Liver (tissue), 9 donors: ENCODE results near the gene ACTN4. TPM values are rescaled to one million over a fixed set of nuclear protein-coding genes. Genes with fewer than 3 reads are reported as not detected.
A peak's percentile ranks its signal among the peaks of the same experiment; 100 is the strongest.

ENCODE experiments used
- DNase-seq: peaks from one replicate; pipeline ENCODE4 v3.0.0-alpha.2; 2017; ENCODE audit warnings: low spot score
- H3K27ac ChIP-seq, 2 donors: one replicate each; pipeline ENCODE4 v1.7.0; 2013; ENCODE audit warnings: inconsistent platforms in 2 of 2, low read length in 2 of 2, control low read depth in 1 of 2, low read depth in 1 of 2, mild to moderate bottlenecking in 1 of 2
- H3K27me3 ChIP-seq, 4 donors: one replicate each; pipeline versions ENCODE4 v1.6.1 to v1.7.0; 2013; ENCODE audit warnings: low read length in 3 of 4, inconsistent platforms in 1 of 4, mild to moderate bottlenecking in 1 of 4, moderate library complexity in 1 of 4; ENCODE audit not compliant: control insufficient read depth in 4 of 4, insufficient read depth in 4 of 4
- H3K36me3 ChIP-seq, 4 donors: one replicate each; pipeline versions ENCODE4 v1.6.1 to v1.7.0; 2013; ENCODE audit warnings: low read length in 3 of 4, mild to moderate bottlenecking in 3 of 4, low read depth in 1 of 4, moderate library complexity in 1 of 4; ENCODE audit not compliant: control insufficient read depth in 4 of 4, insufficient read depth in 3 of 4
- H3K4me1 ChIP-seq, 4 donors: one replicate each; pipeline versions ENCODE4 v1.6.1 to v1.7.0; 2013; ENCODE audit warnings: low read length in 3 of 4, mild to moderate bottlenecking in 3 of 4, moderate library complexity in 1 of 4; ENCODE audit not compliant: control insufficient read depth in 4 of 4, insufficient read depth in 4 of 4
- H3K4me3 ChIP-seq, 3 donors: one replicate each; pipeline versions ENCODE4 v1.6.1 to v1.7.0; 2013; ENCODE audit warnings: low read length in 3 of 3, control low read depth in 1 of 3, low read depth in 1 of 3, mild to moderate bottlenecking in 1 of 3
- H3K9ac ChIP-seq, 2 donors: one replicate each; pipeline ENCODE4 v1.7.0; 2013; ENCODE audit warnings: low read length in 2 of 2, mild to moderate bottlenecking in 2 of 2, moderate library complexity in 2 of 2, control low read depth in 1 of 2, low read depth in 1 of 2
- H3K9me3 ChIP-seq, 4 donors: one replicate each; pipeline versions ENCODE4 v1.6.1 to v1.7.0; 2013; ENCODE audit warnings: low read length in 3 of 4; ENCODE audit not compliant: control insufficient read depth in 4 of 4
- CTCF ChIP-seq: fragments of 150-350 bp; IDR thresholded peaks from 2 replicates; pipeline ENCODE4 v1.5.1; 2017; ENCODE audit warnings: improper control_type of control experiment, low read depth, low read length; ENCODE audit not compliant: missing input control
- HNF4G ChIP-seq: IDR thresholded peaks from 2 replicates; pipeline ENCODE4 v1.6.1; 2016; ENCODE audit warnings: antibody characterized with exemption
- RAD21 ChIP-seq, 2 donors: IDR thresholded peaks; 2 replicates each; pipeline ENCODE4 v1.6.1; 2016; ENCODE audit warnings: antibody characterized with exemption in 2 of 2, mild to moderate bottlenecking in 2 of 2
- REST ChIP-seq: IDR thresholded peaks from 2 replicates; pipeline ENCODE4 v1.6.1; 2016; ENCODE audit warnings: antibody characterized with exemption, mild to moderate bottlenecking
- YY1 ChIP-seq: IDR thresholded peaks from 2 replicates; pipeline ENCODE4 v1.6.1; 2016; ENCODE audit warnings: antibody characterized with exemption, mild to moderate bottlenecking
- ZBTB33 ChIP-seq: IDR thresholded peaks from 2 replicates; pipeline ENCODE4 v1.6.1; 2016; ENCODE audit warnings: antibody characterized with exemption
- WGBS: extraction: QIAGEN DNeasy Blood & Tissue Kit; methylation state at CpG from one replicate; pipeline ENCODE4 v1.1.7; 2013; 5-methylcytosine and 5-hydroxymethylcytosine counted together
- polyA plus RNA-seq, 2 donors: library from polyadenylated mRNA; stranded (reverse) in 1 of 2; unstranded in 1 of 2; fragments of 200-250 nt in 1 of 2; fragments of >200 nt in 1 of 2; fragmentation: Nextera tagmentation in 1 of 2; extraction: Ambion mirVana in 1 of 2; gene quantifications; one replicate each; pipeline versions ENCODE4 v1.2.1 to v1.2.3, GENCODE V29; 2013 to 2015
- total RNA-seq, 2 donors: library from RNA; depleted of rRNA; stranded (reverse); fragments of >200 nt; gene quantifications; one replicate each; pipeline ENCODE4 v1.2.3, GENCODE V29; 2014
- donor health status: healthy.
- donor health status: healthy.
- donor health status: healthy.
- donor health status: healthy.
- donor health status: healthy.

Gene ACTN4
- total and polyA plus RNA-seq, 4 donors, result 35.4 to 164 (median 98.7) TPM

GRCh38 chr19:38717855-38718254, 70.4 kb downstream of the ACTN4 start:
- Histone ChIP-seq H3K36me3 (peaks cover 7 to 59% (median 29%) of the 10 kb centered on the region in 4 donors), H3K4me3 (no peak overlapping the region), H3K9me3 (no peaks in the 10 kb centered on the region), H3K4me1 (peaks cover 11 to 22% (median 20%) of the 10 kb centered on the region in 4 donors), H3K27ac (no peak overlapping the region), H3K27me3 (no peaks in the 10 kb centered on the region), H3K9ac (no peak overlapping the region)
- WGBS, result 94% methylated on average over 11 of the region's 11 CpGs
- TF ChIP-seq ZBTB33, result no peak
- no peak for DNase-seq

GRCh38 chr19:38718747-38719543, 71.5 kb downstream of the ACTN4 start:
- no peak for TF ChIP-seq REST
- no peak for TF ChIP-seq YY1
- TF ChIP-seq HNF4G, result no peak
- peak in 1 of 2 donors; percentile 53 for TF ChIP-seq RAD21 (IDR thresholded peaks at IDR 0.05)
- Histone ChIP-seq H3K36me3 (peaks cover 13 to 70% (median 33%) of the 10 kb centered on the region in 4 donors), H3K9ac (no peak overlapping the region), H3K4me3 (no peak overlapping the region), H3K4me1 (peaks cover 5 to 11% (median 10%) of the 10 kb centered on the region in 4 donors), H3K27ac (peak overlapping the region in 1 of 2 donors; percentile 4), H3K27me3 (no peaks in the 10 kb centered on the region), H3K9me3 (no peaks in the 10 kb centered on the region)
- DNase-seq, result no peak
- 81% methylated on average over 24 of the region's 24 CpGs for WGBS

GRCh38 chr19:38719761-38720558, 72.5 kb downstream of the ACTN4 start:
- Histone ChIP-seq H3K9ac (no peak overlapping the region), H3K4me1 (peaks cover under 1 to 6% (median 2%) of the 10 kb centered on the region in 4 donors), H3K36me3 (peaks cover 17 to 79% (median 37%) of the 10 kb centered on the region in 4 donors), H3K9me3 (no peaks in the 10 kb centered on the region), H3K4me3 (no peak overlapping the region), H3K27me3 (no peaks in the 10 kb centered on the region), H3K27ac (peak overlapping the region in 1 of 2 donors; percentile 12)
- TF ChIP-seq CTCF, result no peak
- peak in 1 of 2 donors; percentile 4 for TF ChIP-seq RAD21 (IDR thresholded peaks at IDR 0.05)
- 78% methylated on average over 24 of the region's 24 CpGs for WGBS
- DNase-seq, result no peak
